HPDE6-E6E7 (cell line): Measurements from ENCODE around the gene AKAP7.
"Not testable (repeated sequence)": the region's sequence is repeated elsewhere in the genome, so short reads cannot be mapped to it uniquely, and the experiment has no call there.

Experiments
- DNase-seq: peaks from one replicate; pipeline ENCODE4 v3.0.0; 2011; ENCODE audit warnings: missing footprints; ENCODE audit errors: extremely low spot score

The AKAP7 gene

GRCh38 chr6:131292145-131292938 lies 157.1 kb downstream of the AKAP7 start:
- no peak for DNase-seq

DNA sequence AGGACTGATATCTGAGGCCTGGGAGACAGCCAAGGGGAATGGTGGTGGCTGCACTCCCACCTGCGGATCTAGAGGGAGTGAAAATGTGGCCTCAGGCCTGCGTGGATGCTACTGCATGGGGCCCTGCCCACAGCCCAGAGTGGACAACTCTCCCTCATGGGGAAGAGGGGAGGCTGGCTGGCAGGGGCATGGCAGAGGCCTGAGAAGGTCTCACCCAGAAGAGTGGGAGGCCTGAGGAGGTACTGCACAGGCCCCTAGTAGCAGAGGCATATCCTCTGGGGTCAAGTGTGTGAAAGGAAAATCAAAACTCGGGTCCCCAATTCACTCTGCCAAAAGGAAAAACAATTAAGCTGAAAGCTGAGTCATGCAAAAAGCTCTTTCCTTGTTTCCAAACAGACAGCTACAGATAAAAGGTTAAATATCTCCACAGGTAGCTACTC lies 158.2 kb downstream of the AKAP7 start:
- DNase-seq = no peak

DNA sequence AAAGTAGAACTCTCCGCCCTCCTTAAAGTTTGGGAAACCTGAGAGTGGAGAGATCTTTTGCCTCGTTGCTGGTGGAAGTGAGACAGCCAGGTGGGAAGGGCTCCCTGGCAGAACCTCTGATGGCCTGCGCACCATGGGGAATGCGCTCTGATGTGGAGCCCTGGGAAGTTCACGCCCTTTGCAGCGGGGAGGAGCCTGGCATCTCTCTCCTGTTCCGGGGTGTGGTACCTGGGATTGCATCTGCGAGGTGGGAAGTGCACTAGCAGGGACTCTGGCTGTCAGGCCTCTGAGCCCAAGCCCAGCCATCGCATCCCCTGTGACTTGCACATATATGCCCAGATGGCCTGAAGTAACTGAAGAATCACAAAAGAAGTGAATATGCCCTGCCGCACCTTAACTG lies 159.8 kb downstream of the AKAP7 start:
- no peak for DNase-seq

DNA sequence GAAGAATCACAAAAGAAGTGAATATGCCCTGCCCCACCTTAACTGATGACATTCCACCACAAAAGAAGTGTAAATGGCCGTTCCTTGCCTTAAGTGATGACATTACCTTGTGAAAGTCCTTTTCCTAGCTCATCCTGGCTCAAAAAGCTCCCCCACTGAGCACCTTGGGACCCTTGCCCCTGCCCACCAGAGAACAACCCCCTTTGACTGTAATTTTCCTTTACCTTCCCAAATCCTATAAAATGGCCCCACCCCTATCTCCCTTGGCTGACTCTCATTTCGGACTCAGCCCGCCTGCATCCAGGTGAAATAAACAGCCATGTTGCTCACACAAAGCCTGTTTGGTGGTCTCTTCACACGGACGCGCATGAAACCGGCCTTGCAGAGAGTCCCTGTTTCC lies 165.6 kb downstream of the AKAP7 start:
- DNase-seq = not testable (repeated sequence)

- DNase-seq = no peak
Measured at GRCh38 chr6:131303338-131303930, 168.2 kb downstream of the AKAP7 start.

GRCh38 chr6:131305037-131305850 lies 170.0 kb downstream of the AKAP7 start:
- no peak for DNase-seq

GRCh38 chr6:131309437-131309836 lies 174.2 kb downstream of the AKAP7 start:
- DNase-seq = no peak

DNA sequence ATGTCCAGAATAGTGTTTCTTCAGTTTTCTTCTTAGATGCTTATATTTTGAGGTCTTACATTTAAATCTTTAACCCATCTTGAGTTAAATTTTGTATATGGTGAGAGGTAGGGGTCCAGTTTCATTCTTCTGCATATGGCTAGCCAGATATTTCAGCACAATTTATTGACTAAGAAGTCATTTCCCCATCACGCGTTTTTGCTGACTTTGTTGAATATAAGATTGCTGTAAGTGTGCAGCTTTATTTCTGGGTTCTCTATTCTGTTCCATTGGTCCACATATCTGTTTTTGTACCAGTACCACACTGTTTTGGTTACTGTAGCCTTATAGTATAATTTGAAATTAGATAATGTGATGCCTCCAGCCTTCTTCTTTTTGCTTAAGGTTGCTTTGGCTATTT lies 179.6 kb downstream of the AKAP7 start:
- no peak for DNase-seq

DNA sequence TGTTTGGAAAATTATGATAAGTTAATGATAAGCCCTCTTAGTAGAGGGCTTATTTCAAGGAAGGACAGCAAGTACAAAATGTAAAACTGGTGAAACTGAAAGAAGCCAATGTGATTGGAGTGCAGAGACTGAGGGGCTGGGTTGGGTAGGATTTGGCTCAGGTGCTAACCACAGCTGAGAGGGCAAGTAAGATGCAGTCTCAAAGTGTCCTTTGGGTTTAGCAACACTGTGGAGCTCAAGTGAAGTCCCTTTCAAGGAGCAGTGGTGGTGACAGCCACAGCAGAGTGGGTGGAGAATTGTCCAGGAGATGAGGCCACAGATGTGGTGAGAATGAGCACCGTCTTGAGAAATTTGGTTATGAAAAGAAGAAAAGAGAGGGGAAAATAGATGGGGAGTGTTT lies 181.4 kb downstream of the AKAP7 start:
- no peak for DNase-seq

GRCh38 chr6:131317516-131317915 lies 182.2 kb downstream of the AKAP7 start:
- no peak for DNase-seq

- no peak for DNase-seq
Measured at GRCh38 chr6:131321589-131321988, 186.3 kb downstream of the AKAP7 start.

GRCh38 chr6:131322125-131322524 lies 186.9 kb downstream of the AKAP7 start:
- no peak for DNase-seq

GRCh38 chr6:131325669-131326068 lies 190.4 kb downstream of the AKAP7 start:
- DNase-seq = not testable (repeated sequence)

GRCh38 chr6:131328727-131329126 lies 193.5 kb downstream of the AKAP7 start:
- not testable (repeated sequence) for DNase-seq

DNA sequence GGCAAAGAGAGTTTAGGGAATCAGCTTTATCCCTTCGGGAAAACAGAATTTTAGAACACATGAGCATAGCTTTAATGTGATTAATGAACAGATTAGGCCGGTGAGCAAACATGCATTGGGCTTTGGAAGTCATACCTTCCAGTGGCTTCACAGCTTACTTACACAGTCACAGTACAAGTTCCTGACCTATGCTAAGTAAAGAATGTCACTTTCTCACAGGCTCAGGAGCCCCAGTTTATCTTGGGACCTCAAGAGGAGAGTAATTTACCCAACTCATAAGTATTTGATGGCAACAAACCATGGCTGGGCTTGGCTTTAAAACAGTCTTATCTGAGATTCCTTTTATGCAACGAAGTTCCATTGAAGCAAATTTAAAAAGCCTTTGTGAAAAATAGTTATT lies 195.9 kb downstream of the AKAP7 start:
- no peak for DNase-seq

DNA sequence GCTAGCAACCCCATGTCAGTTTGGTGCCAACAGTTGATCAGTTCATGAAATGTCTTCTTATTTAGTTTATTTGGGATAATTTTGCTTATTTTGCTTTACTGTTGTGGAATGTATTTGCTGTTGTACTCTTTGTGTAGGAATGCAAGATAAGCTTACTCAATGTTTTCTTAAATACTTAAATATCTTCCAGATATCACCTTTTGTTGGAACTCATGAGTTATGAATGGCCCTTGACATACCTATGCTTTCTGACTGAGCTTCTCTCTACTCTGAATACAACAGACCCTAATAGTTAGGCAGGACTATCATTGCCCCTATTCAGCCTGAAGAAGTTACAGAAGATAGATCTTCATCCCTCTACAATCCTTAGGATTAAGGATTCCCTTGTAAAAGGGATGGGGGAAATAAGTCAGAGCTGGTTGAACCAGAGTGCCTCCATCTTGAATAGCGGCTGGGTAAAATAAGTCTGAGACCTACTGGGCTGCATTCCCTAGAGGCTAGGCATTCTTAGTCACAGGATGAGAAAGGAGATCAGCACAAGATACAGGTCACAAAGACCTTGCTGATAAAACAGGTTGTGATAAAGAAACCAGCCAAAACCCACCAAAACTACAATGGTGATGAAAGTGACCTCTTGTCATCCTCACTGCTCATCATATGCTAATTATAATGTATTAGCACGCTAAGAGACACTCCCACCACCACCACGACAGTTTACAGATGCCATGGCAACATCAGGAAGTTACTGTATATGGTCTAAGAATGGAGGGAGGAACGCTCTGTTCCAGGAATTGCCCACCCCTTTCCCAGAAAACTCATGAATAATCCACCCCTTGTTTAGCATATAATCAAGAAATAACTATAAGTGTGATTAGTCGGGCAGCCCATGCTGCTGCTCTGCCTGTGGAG lies 196.9 kb downstream of the AKAP7 start:
- DNase-seq = no peak
